Stomach (tissue), 9 donors: ENCODE data around the gene ELMO1. TPM values are rescaled to one million over a fixed set of nuclear protein-coding genes. Genes with fewer than 3 reads are reported as not detected.

ENCODE experiments used
- DNase-seq, 2 donors: peaks; one replicate each; pipeline versions ENCODE4 v3.0.0 to v3.0.0-alpha.2; 2013 to 2019
- H3K27ac ChIP-seq, 5 donors: fragments of 200-600 bp in 4 of 5; sonication (generic) in 4 of 5; one replicate each; pipeline ENCODE4 v1.5.1; 2013 to 2019; ENCODE audit warnings: mild to moderate bottlenecking in 1 of 5, moderate library complexity in 1 of 5
- H3K27me3 ChIP-seq, 3 donors: fragments of 200-600 bp; sonication (generic); one replicate each; pipeline ENCODE4 v1.5.1; 2017 to 2019; ENCODE audit warnings: mixed run types in 1 of 3
- H3K36me3 ChIP-seq, 4 donors: fragments of 200-600 bp; sonication (generic); 1 replicate in 3 of 4; 2 replicates in 1 of 4; pipeline ENCODE4 v1.5.1; 2016 to 2019
- H3K4me1 ChIP-seq, 4 donors: fragments of 200-600 bp; sonication (generic); one replicate each; pipeline ENCODE4 v1.5.1; 2016 to 2019
- H3K4me3 ChIP-seq, 4 donors: fragments of 200-600 bp; sonication (generic) in 3 of 4; one replicate each; pipeline ENCODE4 v1.5.1; 2016 to 2019; ENCODE audit warnings: mild to moderate bottlenecking in 1 of 4
- H3K9me3 ChIP-seq, 4 donors: fragments of 200-600 bp; sonication (generic); one replicate each; pipeline ENCODE4 v1.5.1; 2016 to 2019
- CTCF ChIP-seq, 7 experiments: fragments of 450-650 bp in 4 of 7; fragments of 200-600 bp in 3 of 7; sonication (generic) in 3 of 7; IDR thresholded peaks; one replicate each; pipeline ENCODE4 v1.5.1; 2016 to 2019; ENCODE audit warnings: antibody characterized with exemption in 7 of 7, control low read depth in 2 of 7, mild to moderate bottlenecking in 1 of 7
- EP300 ChIP-seq: sonication (generic); formaldehyde crosslinking; IDR thresholded peaks from one replicate; pipeline ENCODE4 v1.6.1; 2017; ENCODE audit warnings: antibody characterized with exemption
- POLR2A ChIP-seq, 4 donors: fragments of 450-650 bp; IDR thresholded peaks; one replicate each; pipeline ENCODE4 v1.6.1; 2016; ENCODE audit warnings: antibody characterized with exemption in 4 of 4, control low read depth in 2 of 4, mild to moderate bottlenecking in 1 of 4, moderate library complexity in 1 of 4
- POLR2AphosphoS5 ChIP-seq, 3 donors: sonication (generic); formaldehyde crosslinking; IDR thresholded peaks; one replicate each; pipeline ENCODE4 v1.6.1; 2016; ENCODE audit warnings: antibody characterized with exemption in 3 of 3
- WGBS, 5 donors: extraction: QIAGEN DNeasy Blood & Tissue Kit in 3 of 5; methylation state at CpG; one replicate each; pipeline versions ENCODE4 v1.1.5 to v1.1.7; 2013 to 2018; 5-methylcytosine and 5-hydroxymethylcytosine counted together
- intact Hi-C: fragments of 100-400 bp; cut with DNase I; formaldehyde crosslinking; loops from one replicate; pipeline ENCODE4 v1.15.1; 2023; ENCODE audit warnings: low total_unique reads
- polyA plus RNA-seq, 3 donors: library from polyadenylated mRNA; stranded (reverse); fragments of 200-250 nt; gene quantifications; one replicate each; pipeline ENCODE4 v1.2.3, GENCODE V29; 2013
- total RNA-seq, 5 donors: library from RNA; depleted of rRNA; stranded (reverse); fragments of >200 nt; gene quantifications; one replicate each; pipeline versions ENCODE4 v1.1.0 to v1.2.3, GENCODE V29; 2014 to 2016
- donor health status: healthy with polysubstance abuse.
- donor health status: Bipolar disorder and iron deficiency.
- donor health status: healthy.

Gene ELMO1
- total and polyA plus RNA-seq, 8 donors = 4.1 to 117 (median 44.8) TPM

- 61 to 88% (median 70%) methylated on average over 4 of the region's 4 CpGs for WGBS, 5 donors
- H3K36me3 ChIP-seq = no peaks in the 10 kb centered on the region
- H3K27ac ChIP-seq = no peak overlapping the region
- TF ChIP-seq CTCF (IDR thresholded peaks at IDR 0.05) = no peak
- TF ChIP-seq POLR2AphosphoS5 (IDR thresholded peaks at IDR 0.05) = no peak
- TF ChIP-seq EP300 = no peak
- no peak for TF ChIP-seq POLR2A (IDR thresholded peaks at IDR 0.05)
- no peaks in the 10 kb centered on the region for H3K27me3 ChIP-seq
- peaks cover 11 to 37% (median 20%) of the 10 kb centered on the region in 4 donors for H3K4me1 ChIP-seq
- no peaks in the 10 kb centered on the region for H3K9me3 ChIP-seq
- intact Hi-C loops = no loop called here
- no peak for DNase-seq
- H3K4me3 ChIP-seq = no peak overlapping the region
Observed at GRCh38 chr7:37282093-37282444, 166.6 kb downstream of the ELMO1 start.

GRCh38 chr7:37281368-37282092, 167.1 kb downstream of the ELMO1 start:
- 47 to 67% (median 62%) methylated on average over 5 of the region's 5 CpGs for WGBS, 5 donors
- TF ChIP-seq POLR2AphosphoS5 (IDR thresholded peaks at IDR 0.05) (no peak), EP300 (no peak), POLR2A (IDR thresholded peaks at IDR 0.05) (no peak)
- Histone ChIP-seq H3K4me1 (peaks cover 11 to 32% (median 16%) of the 10 kb centered on the region in 4 donors), H3K27ac (no peak overlapping the region), H3K4me3 (no peak overlapping the region), H3K9me3 (no peaks in the 10 kb centered on the region), H3K36me3 (no peaks in the 10 kb centered on the region), H3K27me3 (no peaks in the 10 kb centered on the region)
- intact Hi-C loops = no loop called here
- DNase-seq = no peak

- H3K4me1 ChIP-seq = no peaks in the 10 kb centered on the region
- no peaks in the 10 kb centered on the region for H3K27me3 ChIP-seq
- TF ChIP-seq POLR2AphosphoS5 (IDR thresholded peaks at IDR 0.05) = no peak
- no peak for TF ChIP-seq POLR2A (IDR thresholded peaks at IDR 0.05)
- TF ChIP-seq CTCF (IDR thresholded peaks at IDR 0.05) = no peak
- TF ChIP-seq EP300 = no peak
- H3K9me3 ChIP-seq = no peaks in the 10 kb centered on the region
- no peaks in the 10 kb centered on the region for H3K36me3 ChIP-seq
- H3K4me3 ChIP-seq = no peak overlapping the region
- no peak overlapping the region for H3K27ac ChIP-seq
- 88 to 97% (median 94%) methylated on average over 3 of the region's 3 CpGs for WGBS, 5 donors
- intact Hi-C loops = no loop called here
- no peak for DNase-seq
Observed at GRCh38 chr7:37277513-37277912, 171.2 kb downstream of the ELMO1 start.

GRCh38 chr7:37275078-37275710, 173.5 kb downstream of the ELMO1 start:
- peaks cover 0 to 5% (median 0%) of the 10 kb centered on the region in 4 donors for H3K36me3 ChIP-seq
- DNase-seq = no peak
- no peaks in the 10 kb centered on the region for H3K27me3 ChIP-seq
- WGBS, 5 donors = 50 to 78% (median 63%) methylated on average over 5 of the region's 5 CpGs
- H3K9me3 ChIP-seq = no peaks in the 10 kb centered on the region
- no peaks in the 10 kb centered on the region for H3K4me1 ChIP-seq
- no peak for TF ChIP-seq EP300
- no peak for TF ChIP-seq POLR2A (IDR thresholded peaks at IDR 0.05)
- TF ChIP-seq POLR2AphosphoS5 (IDR thresholded peaks at IDR 0.05) = no peak
- TF ChIP-seq CTCF (IDR thresholded peaks at IDR 0.05) = no peak
- H3K4me3 ChIP-seq = no peak overlapping the region
- H3K27ac ChIP-seq = no peak overlapping the region
- intact Hi-C loops = no loop called here

- H3K36me3 ChIP-seq = peaks cover 0 to 5% (median 0%) of the 10 kb centered on the region in 4 donors
- H3K9me3 ChIP-seq = no peaks in the 10 kb centered on the region
- WGBS, 5 donors = 73 to 83% (median 76%) methylated on average over 2 of the region's 2 CpGs
- no peak for DNase-seq
- no peak overlapping the region for H3K27ac ChIP-seq
- TF ChIP-seq EP300 (no peak), POLR2AphosphoS5 (IDR thresholded peaks at IDR 0.05) (no peak), CTCF (IDR thresholded peaks at IDR 0.05) (no peak), POLR2A (IDR thresholded peaks at IDR 0.05) (no peak)
- no peaks in the 10 kb centered on the region for H3K4me1 ChIP-seq
- intact Hi-C loops = no loop called here
- no peaks in the 10 kb centered on the region for H3K27me3 ChIP-seq
- no peak overlapping the region for H3K4me3 ChIP-seq
Observed at GRCh38 chr7:37273891-37274290, 174.8 kb downstream of the ELMO1 start.
